Stimulated activated CD4-positive, alpha-beta T cell treated with anti-CD3 and anti-CD28 coated beads, Interleukin-4, amount 100 ng/mL, for 24 hours (primary cell): ENCODE results near the gene ASF1A.
A peak's percentile ranks its signal among the peaks of the same experiment; 100 is the strongest.

Source experiments
- DNase-seq: peaks from one replicate; pipeline ENCODE4 v3.0.0-alpha.2; 2020

ASF1A gene

GRCh38 chr6:118882314-118882905, 11.5 kb upstream of the ASF1A start:
- DNase-seq: no peak

- no peak for DNase-seq
Measured at GRCh38 chr6:118886641-118887040, 7.3 kb upstream of the ASF1A start.

- DNase-seq: no peak
Measured at GRCh38 chr6:118889163-118889562, 4.8 kb upstream of the ASF1A start.

- DNase-seq: no peak
Measured at GRCh38 chr6:118890997-118891790, 2.8 kb upstream of the ASF1A start.

GRCh38 chr6:118892355-118892991, 1.5 kb upstream of the ASF1A start:
- DNase-seq: no peak

GRCh38 chr6:118893064-118893806, 717 bp upstream of the ASF1A start:
- DNase-seq: peak; percentile 48

- peak; percentile 59 for DNase-seq
Measured at GRCh38 chr6:118894425-118895260, 691 bp downstream of the ASF1A start.

- no peak for DNase-seq
Measured at GRCh38 chr6:118895261-118895560, 1.3 kb downstream of the ASF1A start.

- no peak for DNase-seq
Measured at GRCh38 chr6:118895859-118896258, 1.9 kb downstream of the ASF1A start.

- peak; percentile 16 for DNase-seq
Measured at GRCh38 chr6:118896339-118897136, 2.6 kb downstream of the ASF1A start.

GRCh38 chr6:118897386-118897785, 3.4 kb downstream of the ASF1A start:
- no peak for DNase-seq

- peak; percentile 23 for DNase-seq
Measured at GRCh38 chr6:118899948-118900347, 6.0 kb downstream of the ASF1A start.

- DNase-seq: no peak
Measured at GRCh38 chr6:118902726-118903125, 8.8 kb downstream of the ASF1A start.

GRCh38 chr6:118903138-118903537, 9.2 kb downstream of the ASF1A start:
- no peak for DNase-seq

- DNase-seq: no peak
Measured at GRCh38 chr6:118903691-118904090, 9.7 kb downstream of the ASF1A start.

- DNase-seq: no peak
Measured at GRCh38 chr6:118905084-118905483, 11.1 kb downstream of the ASF1A start.

GRCh38 chr6:118905851-118906250, 11.9 kb downstream of the ASF1A start:
- DNase-seq: no peak

- no peak for DNase-seq
Measured at GRCh38 chr6:118908441-118908840, 14.5 kb downstream of the ASF1A start.

- no peak for DNase-seq
Measured at GRCh38 chr6:118912646-118913045, 18.7 kb downstream of the ASF1A start.

GRCh38 chr6:118913161-118913560, 19.2 kb downstream of the ASF1A start:
- DNase-seq: no peak

GRCh38 chr6:118914598-118914997, 20.6 kb downstream of the ASF1A start:
- DNase-seq: no peak
